Loucy (cell line): ENCODE data around the gene PGF.

Experiments used
- H2AFZ ChIP-seq: fragments of 200-600 bp; sonication (generic); 2 replicates; pipeline ENCODE4 v1.6.0; 2016; ENCODE audit warnings: antibody characterized with exemption, mild to moderate bottlenecking, low read length, moderate library complexity
- H3F3A ChIP-seq: fragments of 200-600 bp; 2 replicates; pipeline ENCODE4 v1.6.0; 2016; ENCODE audit warnings: antibody characterized with exemption, low read depth, mild to moderate bottlenecking
- H3K27me3 ChIP-seq: fragments of 200-600 bp; sonication (generic); 2 replicates; pipeline ENCODE4 v1.6.1; 2014; ENCODE audit warnings: low read length, mild to moderate bottlenecking; ENCODE audit not compliant: insufficient read depth, poor library complexity, severe bottlenecking
- H3K36me3 ChIP-seq: fragments of 200-600 bp; sonication (generic); 2 replicates; pipeline ENCODE4 v1.6.1; 2016; ENCODE audit warnings: low read length; ENCODE audit not compliant: insufficient read depth
- H3K4me1 ChIP-seq: fragments of 200-600 bp; sonication (generic); 2 replicates; pipeline ENCODE4 v1.5.1; 2014; ENCODE audit warnings: low read length, mild to moderate bottlenecking; ENCODE audit not compliant: insufficient read depth, poor library complexity, severe bottlenecking
- H3K4me2 ChIP-seq: fragments of 200-600 bp; sonication (generic); 2 replicates; pipeline ENCODE4 v1.6.0; 2014; ENCODE audit warnings: antibody characterized with exemption, low read length, low read depth, mild to moderate bottlenecking; ENCODE audit not compliant: poor library complexity, severe bottlenecking
- H3K4me3 ChIP-seq: fragments of 200-600 bp; sonication (generic); 2 replicates; pipeline ENCODE4 v1.5.1; 2014; ENCODE audit warnings: low read length, mild to moderate bottlenecking, mixed read lengths; ENCODE audit not compliant: poor library complexity, severe bottlenecking
- H3K79me2 ChIP-seq: fragments of 200-600 bp; sonication (generic); 2 replicates; pipeline ENCODE4 v1.6.1; 2014; ENCODE audit warnings: low read length; ENCODE audit not compliant: insufficient read depth
- H3K9ac ChIP-seq: fragments of 200-600 bp; sonication (generic); 2 replicates; pipeline ENCODE4 v1.6.0; 2014; ENCODE audit warnings: mild to moderate bottlenecking, low read depth, low read length, moderate library complexity; ENCODE audit not compliant: poor library complexity, severe bottlenecking
- H3K9me2 ChIP-seq: fragments of 200-600 bp; sonication (generic); replicated peaks from 2 replicates; pipeline ENCODE4 v1.6.1; 2016; ENCODE audit warnings: low read depth, low read length, mixed read lengths
- H3K9me3 ChIP-seq: fragments of 200-600 bp; sonication (generic); 2 replicates; pipeline ENCODE4 v1.6.1; 2014; ENCODE audit warnings: mild to moderate bottlenecking, antibody characterized with exemption, low read length, low read depth; ENCODE audit not compliant: insufficient read depth
- H4K20me1 ChIP-seq: fragments of 200-600 bp; sonication (generic); 2 replicates; pipeline ENCODE4 v1.6.0; 2014; ENCODE audit warnings: antibody characterized with exemption, low read length, mild to moderate bottlenecking; ENCODE audit not compliant: insufficient read depth, poor library complexity, severe bottlenecking
- EZH2phosphoT487 ChIP-seq: fragments of 200-600 bp; IDR thresholded peaks from 2 replicates; pipeline ENCODE4 v1.6.1; 2018; ENCODE audit warnings: antibody characterized with exemption, mild to moderate bottlenecking, moderate library complexity, borderline replicate concordance
- TF ChIP-seq, protein P1 (sequence below): fragments of 200-600 bp; sonication (generic); conservative IDR thresholded peaks from 2 replicates; pipeline ENCODE4 v1.5.1; 2014; ENCODE audit warnings: mild to moderate bottlenecking, antibody characterized with exemption, low read length

Gene PGF

DNA sequence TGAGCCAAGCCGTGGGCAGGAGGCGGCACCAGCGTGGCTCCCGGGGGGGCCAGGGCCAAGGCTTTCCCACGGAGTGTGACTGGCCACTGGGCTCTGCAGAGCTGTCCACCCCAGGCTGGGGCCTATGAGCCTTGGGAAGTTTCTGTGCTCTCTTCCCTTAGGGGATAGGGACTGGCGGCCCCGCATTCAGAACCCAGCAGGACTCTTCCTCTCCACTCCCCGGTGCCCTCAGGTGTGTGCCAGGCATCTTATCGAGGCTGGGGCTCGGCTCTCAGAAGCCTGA is 29.6 kb upstream of the PGF start:
- H3K9me2 ChIP-seq: no peaks in the 10 kb centered on the region
- no peak overlapping the region for H3K9ac ChIP-seq
- H3K27me3 ChIP-seq: no peaks in the 10 kb centered on the region
- H3K4me3 ChIP-seq: no peak overlapping the region
- H3K36me3 ChIP-seq: no peaks in the 10 kb centered on the region
- TF ChIP-seq, protein P1, sequence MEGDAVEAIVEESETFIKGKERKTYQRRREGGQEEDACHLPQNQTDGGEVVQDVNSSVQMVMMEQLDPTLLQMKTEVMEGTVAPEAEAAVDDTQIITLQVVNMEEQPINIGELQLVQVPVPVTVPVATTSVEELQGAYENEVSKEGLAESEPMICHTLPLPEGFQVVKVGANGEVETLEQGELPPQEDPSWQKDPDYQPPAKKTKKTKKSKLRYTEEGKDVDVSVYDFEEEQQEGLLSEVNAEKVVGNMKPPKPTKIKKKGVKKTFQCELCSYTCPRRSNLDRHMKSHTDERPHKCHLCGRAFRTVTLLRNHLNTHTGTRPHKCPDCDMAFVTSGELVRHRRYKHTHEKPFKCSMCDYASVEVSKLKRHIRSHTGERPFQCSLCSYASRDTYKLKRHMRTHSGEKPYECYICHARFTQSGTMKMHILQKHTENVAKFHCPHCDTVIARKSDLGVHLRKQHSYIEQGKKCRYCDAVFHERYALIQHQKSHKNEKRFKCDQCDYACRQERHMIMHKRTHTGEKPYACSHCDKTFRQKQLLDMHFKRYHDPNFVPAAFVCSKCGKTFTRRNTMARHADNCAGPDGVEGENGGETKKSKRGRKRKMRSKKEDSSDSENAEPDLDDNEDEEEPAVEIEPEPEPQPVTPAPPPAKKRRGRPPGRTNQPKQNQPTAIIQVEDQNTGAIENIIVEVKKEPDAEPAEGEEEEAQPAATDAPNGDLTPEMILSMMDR: no peak
- TF ChIP-seq EZH2phosphoT487: no peak
- H3K4me2 ChIP-seq: no peak overlapping the region
- H3K9me3 ChIP-seq: no peaks in the 10 kb centered on the region
- H3K4me1 ChIP-seq: no peaks in the 10 kb centered on the region
- H3K79me2 ChIP-seq: no peaks in the 10 kb centered on the region
- H2AFZ ChIP-seq: no peak overlapping the region
- H4K20me1 ChIP-seq: no peaks in the 10 kb centered on the region
- H3F3A ChIP-seq: no peaks in the 10 kb centered on the region

DNA sequence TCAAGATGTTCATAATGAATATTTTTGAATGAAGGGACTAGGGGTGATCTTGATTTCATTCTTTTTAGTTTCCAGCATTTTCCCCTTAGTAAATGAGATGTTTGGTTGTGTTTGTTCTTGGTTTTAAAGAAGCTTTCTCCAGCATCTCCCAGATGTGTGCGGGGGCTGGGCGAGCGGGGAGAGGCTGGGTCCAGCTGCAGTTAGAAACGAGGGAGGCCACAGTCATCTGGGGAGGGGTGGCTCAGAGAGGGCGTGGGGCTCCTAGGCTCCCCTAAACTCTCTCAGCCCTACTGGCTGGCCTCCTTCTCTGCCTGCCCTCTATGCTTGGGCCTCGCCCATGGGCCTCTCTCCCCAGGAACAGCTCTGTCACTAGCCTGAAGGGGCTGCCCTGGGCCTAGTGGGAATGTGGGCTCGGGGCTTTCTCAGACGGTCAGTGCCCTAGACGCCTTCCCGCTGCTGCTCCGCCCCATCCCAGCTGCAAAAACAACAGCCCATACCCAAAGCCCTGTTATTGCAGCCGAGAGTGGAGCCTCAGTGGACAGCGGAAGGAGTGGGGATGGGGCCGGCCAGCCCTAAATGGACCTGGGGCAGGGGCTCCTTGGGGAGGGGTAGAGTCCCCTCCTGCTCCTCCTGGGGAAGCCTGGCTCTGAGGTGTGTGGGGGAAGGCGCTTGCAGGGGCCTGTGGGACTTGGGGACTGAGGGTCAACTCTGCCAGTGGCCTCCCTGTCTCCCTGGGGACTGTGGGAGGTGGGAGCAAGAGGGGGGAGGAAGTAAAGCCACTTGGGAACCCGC is 29.0 kb upstream of the PGF start:
- H4K20me1 ChIP-seq: no peaks in the 10 kb centered on the region
- no peaks in the 10 kb centered on the region for H3K9me3 ChIP-seq
- no peak overlapping the region for H3K9ac ChIP-seq
- H3K79me2 ChIP-seq: no peaks in the 10 kb centered on the region
- H3F3A ChIP-seq: no peaks in the 10 kb centered on the region
- no peak overlapping the region for H2AFZ ChIP-seq
- H3K4me3 ChIP-seq: no peak overlapping the region
- no peak overlapping the region for H3K4me2 ChIP-seq
- H3K9me2 ChIP-seq: no peaks in the 10 kb centered on the region
- H3K27me3 ChIP-seq: no peaks in the 10 kb centered on the region
- TF ChIP-seq, protein P1: no peak
- no peak for TF ChIP-seq EZH2phosphoT487
- no peaks in the 10 kb centered on the region for H3K4me1 ChIP-seq
- H3K36me3 ChIP-seq: no peaks in the 10 kb centered on the region

DNA sequence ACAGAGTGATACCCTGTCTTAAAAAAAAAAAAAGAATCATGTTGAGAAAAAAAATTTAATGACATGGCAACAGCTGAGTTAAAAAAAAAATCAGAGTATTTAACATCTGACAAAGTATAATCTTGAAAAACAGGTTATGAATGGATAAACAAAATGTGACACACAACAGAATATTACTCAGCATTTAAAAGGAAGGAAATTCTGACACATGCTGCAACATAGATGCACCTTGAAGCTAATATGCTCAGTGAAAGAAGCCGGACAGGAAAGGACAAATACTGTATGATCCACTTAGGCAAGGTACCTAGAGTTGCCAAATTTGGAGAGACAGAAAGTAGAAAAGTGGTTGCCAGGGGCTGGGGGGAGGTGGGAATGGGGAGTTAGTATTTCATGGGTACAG is 27.9 kb upstream of the PGF start:
- Histone ChIP-seq H3K79me2 (no peaks in the 10 kb centered on the region), H3K9me2 (no peaks in the 10 kb centered on the region), H4K20me1 (no peaks in the 10 kb centered on the region), H3K36me3 (no peaks in the 10 kb centered on the region), H2AFZ (no peak overlapping the region), H3K4me2 (no peak overlapping the region), H3K9me3 (no peaks in the 10 kb centered on the region), H3K9ac (no peak overlapping the region), H3K27me3 (no peaks in the 10 kb centered on the region), H3K4me1 (no peaks in the 10 kb centered on the region), H3K4me3 (no peak overlapping the region), H3F3A (no peaks in the 10 kb centered on the region)
- TF ChIP-seq EZH2phosphoT487: no peak
- TF ChIP-seq, protein P1: no peak
